ENCODE data around the gene SMOC2. TPM values are rescaled to one million over a fixed set of nuclear protein-coding genes. Genes with fewer than 3 reads are reported as not detected.

Gene SMOC2
- polyA plus RNA-seq, 1 donor (not counting 4 experiments of a cell fraction or from before 2014, with no cell fraction given), result 1.1 TPM

GRCh38 chr6:168713839-168714238 is 272.9 kb downstream of the SMOC2 start:
- dilution Hi-C loops (cut with MboI; ENCODE audit: extremely low pct_ligation_motif_present, low sequenced_read_pairs), result no loop called here
- no peak overlapping the region for H3K4me2 ChIP-seq (ENCODE audit: control insufficient read depth, extremely low read depth, insufficient read depth, low read depth, low read length)
- no peaks in the 10 kb centered on the region for H3K27me3 ChIP-seq (ENCODE audit: control insufficient read depth, extremely low read depth, insufficient read depth, low read length)
- H3K9ac ChIP-seq (ENCODE audit: control insufficient read depth, extremely low read depth, insufficient read depth, low read length), result no peak overlapping the region
- DNase-seq (ENCODE audit: low read depth, low spot score) (no peak), FAIRE-seq (no peak)
- H2AFZ ChIP-seq (ENCODE audit: control insufficient read depth, low read length), result no peak overlapping the region
- TF ChIP-seq EZH2 (IDR thresholded peaks at IDR 0.05; ENCODE audit: low read length), result no peak
- peak in 2 of 3 experiments; percentile 44 to 59 for TF ChIP-seq CTCF (optimal IDR thresholded peaks at IDR 0.05 in 1 of 3, IDR thresholded peaks at IDR 0.05 in 1 of 3, conservative IDR thresholded peaks at IDR 0.05 in 1 of 3; ENCODE audit: extremely low read depth in 1 of 3, insufficient read depth in 2 of 3, low read length in 3 of 3)
- H3K4me1 ChIP-seq (ENCODE audit: control insufficient read depth, extremely low read depth, insufficient read depth, low read length), result no peaks in the 10 kb centered on the region
- H3K27ac ChIP-seq (ENCODE audit: control insufficient read depth, insufficient read depth, low read length), result no peak overlapping the region
- H3K9me3 ChIP-seq (ENCODE audit: control insufficient read depth, low read depth, low read length), result peaks cover 13% of the 10 kb centered on the region
- no peaks in the 10 kb centered on the region for H3K36me3 ChIP-seq (ENCODE audit: control insufficient read depth in 2 of 2, extremely low read depth in 1 of 2, insufficient read depth in 2 of 2, low read length in 2 of 2)
- H3K4me3 ChIP-seq (ENCODE audit: control insufficient read depth in 2 of 3, extremely low read depth in 1 of 3, insufficient read depth in 2 of 3, low read depth in 1 of 3, low read length in 3 of 3), result no peak overlapping the region
- no peaks in the 10 kb centered on the region for H4K20me1 ChIP-seq (ENCODE audit: control insufficient read depth, extremely low read depth, insufficient read depth, low read length)
- H3K79me2 ChIP-seq (ENCODE audit: control insufficient read depth, insufficient read depth, low read length), result no peaks in the 10 kb centered on the region
- H3K9me1 ChIP-seq (ENCODE audit: control insufficient read depth, extremely low read depth, insufficient read depth, low read length), result no peaks in the 10 kb centered on the region

GRCh38 chr6:168714547-168715260 is 273.7 kb downstream of the SMOC2 start:
- H3K27me3 ChIP-seq (ENCODE audit: control insufficient read depth, extremely low read depth, insufficient read depth, low read length), result no peaks in the 10 kb centered on the region
- H3K4me2 ChIP-seq (ENCODE audit: control insufficient read depth, extremely low read depth, insufficient read depth, low read depth, low read length), result no peak overlapping the region
- no peaks in the 10 kb centered on the region for H4K20me1 ChIP-seq (ENCODE audit: control insufficient read depth, extremely low read depth, insufficient read depth, low read length)
- no peaks in the 10 kb centered on the region for H3K9me1 ChIP-seq (ENCODE audit: control insufficient read depth, extremely low read depth, insufficient read depth, low read length)
- no peak overlapping the region for H3K4me3 ChIP-seq (ENCODE audit: control insufficient read depth in 2 of 3, extremely low read depth in 1 of 3, insufficient read depth in 2 of 3, low read depth in 1 of 3, low read length in 3 of 3)
- no peak overlapping the region for H2AFZ ChIP-seq (ENCODE audit: control insufficient read depth, low read length)
- FAIRE-seq (no peak), DNase-seq (ENCODE audit: low read depth, low spot score) (no peak)
- no peaks in the 10 kb centered on the region for H3K79me2 ChIP-seq (ENCODE audit: control insufficient read depth, insufficient read depth, low read length)
- no peak overlapping the region for H3K27ac ChIP-seq (ENCODE audit: control insufficient read depth, insufficient read depth, low read length)
- no peak overlapping the region for H3K9ac ChIP-seq (ENCODE audit: control insufficient read depth, extremely low read depth, insufficient read depth, low read length)
- dilution Hi-C loops (cut with MboI; ENCODE audit: extremely low pct_ligation_motif_present, low sequenced_read_pairs), result no loop called here
- peaks cover 13% of the 10 kb centered on the region for H3K9me3 ChIP-seq (ENCODE audit: control insufficient read depth, low read depth, low read length)
- no peak for TF ChIP-seq EZH2 (IDR thresholded peaks at IDR 0.05; ENCODE audit: low read length)
- TF ChIP-seq CTCF (optimal IDR thresholded peaks at IDR 0.05 in 1 of 3, IDR thresholded peaks at IDR 0.05 in 1 of 3, conservative IDR thresholded peaks at IDR 0.05 in 1 of 3; ENCODE audit: extremely low read depth in 1 of 3, insufficient read depth in 2 of 3, low read length in 3 of 3), result no peak
- H3K4me1 ChIP-seq (ENCODE audit: control insufficient read depth, extremely low read depth, insufficient read depth, low read length), result no peaks in the 10 kb centered on the region
- H3K36me3 ChIP-seq (ENCODE audit: control insufficient read depth in 2 of 2, extremely low read depth in 1 of 2, insufficient read depth in 2 of 2, low read length in 2 of 2), result no peaks in the 10 kb centered on the region
